HCT116 (cell line): ENCODE results near the gene GBF1. TPM values are rescaled to one million over a fixed set of nuclear protein-coding genes. Genes with fewer than 3 reads are reported as not detected.

Experiments
- ATAC-seq: fragments of 200-7000 bp; cut with Tn5 transposase; 2 replicates; pipeline ENCODE4 v1.9.1; 2020; ENCODE audit warnings: mild to moderate bottlenecking, moderate library complexity
- BruUV-seq: library from RNA; stranded (reverse); fragments of 400-500 nt; replicated peaks from 2 replicates; lab custom pipeline; 2021; lab: Mats Ljungman, UMichigan
- CTCF ChIA-PET: fragments of 300-600 bp; sonication (Branson Sonifier 250); formaldehyde crosslinking; loops from one replicate; lab custom pipeline; 2021; ENCODE audit warnings: antibody characterized with exemption; lab: Charles Lee
- POLR2A ChIA-PET: fragments of 300-600, 350-600 bp; sonication (Branson Sonifier 250); formaldehyde crosslinking; loops from one replicate; lab custom pipeline; 2021; ENCODE audit warnings: antibody characterized with exemption; lab: Charles Lee
- RAD21 ChIA-PET, 2 experiments: fragments of 300-600 bp; sonication (Branson Sonifier 250); formaldehyde crosslinking; loops; one replicate each; lab custom pipeline; 2023; ENCODE audit warnings: low total read pairs in 2 of 2; ENCODE audit not compliant: uncharacterized antibody in 2 of 2, unreplicated experiment in 2 of 2, low non-redundant PET in 1 of 2; lab: Charles Lee
- DNase-seq: peaks from one replicate; pipeline ENCODE4 v3.0.0-alpha.2; 2010; ENCODE audit warnings: low read depth, low spot score
- H2AFZ ChIP-seq: fragments of 200-600 bp; shearing (Covaris generic), sonication (generic); 2 replicates; pipeline ENCODE4 v1.6.1; 2017; ENCODE audit warnings: low read depth, mixed run types, mixed read lengths, antibody characterized with exemption, low read length; ENCODE audit not compliant: poor library complexity, severe bottlenecking
- H3K27ac ChIP-seq: 2 replicates; pipeline ENCODE4 v1.5.1; 2012; ENCODE audit warnings: low read depth, low read length
- H3K27me3 ChIP-seq: fragments of 200-600 bp; sonication (generic); 2 replicates; pipeline ENCODE4 v1.6.1; 2016; ENCODE audit warnings: mixed run types, low read length, mixed read lengths; ENCODE audit not compliant: insufficient read depth
- H3K36me3 ChIP-seq, 2 experiments: fragments of 200-500 bp in 1 of 2; fragments of 200-600 bp in 1 of 2; sonication (Bioruptor generic) in 1 of 2; sonication (generic) in 1 of 2; 2 replicates each; pipeline versions ENCODE4 v1.5.1 to v1.6.1; 2014 to 2016; ENCODE audit warnings: low read length in 2 of 2, inconsistent platforms in 1 of 2, mixed read lengths in 1 of 2, mixed run types in 1 of 2; ENCODE audit not compliant: insufficient read depth in 2 of 2, control insufficient read depth in 1 of 2
- H3K4me1 ChIP-seq, 2 experiments: fragments of 200-600 bp in 1 of 2; sonication (generic) in 1 of 2; 2 replicates each; pipeline versions ENCODE4 v1.5.1 to v1.6.1; 2012 to 2017; ENCODE audit warnings: low read length in 2 of 2, inconsistent platforms in 1 of 2, mild to moderate bottlenecking in 1 of 2, mixed read lengths in 1 of 2, mixed run types in 1 of 2, moderate library complexity in 1 of 2; ENCODE audit not compliant: insufficient read depth in 2 of 2, control insufficient read depth in 1 of 2
- H3K4me2 ChIP-seq: fragments of 200-600 bp; sonication (generic); 2 replicates; pipeline ENCODE4 v1.6.1; 2017; ENCODE audit warnings: mixed run types, low read length, mixed read lengths
- H3K4me3 ChIP-seq, 2 experiments: fragments of 200-600 bp in 1 of 2; sonication (generic) in 1 of 2; replicated peaks in 1 of 2; 2 replicates each; pipeline ENCODE4 v1.5.1; 2011 to 2016; ENCODE audit warnings: low read length in 2 of 2, control low read depth in 1 of 2, low read depth in 1 of 2, mild to moderate bottlenecking in 1 of 2, mixed read lengths in 1 of 2, mixed run types in 1 of 2
- H3K79me2 ChIP-seq: fragments of 200-600 bp; sonication (generic); 2 replicates; pipeline ENCODE4 v1.6.1; 2017; ENCODE audit warnings: mild to moderate bottlenecking, mixed run types, low read length, moderate library complexity, mixed read lengths; ENCODE audit not compliant: insufficient read depth
- H3K9ac ChIP-seq: fragments of 200-600 bp; sonication (generic); 2 replicates; pipeline ENCODE4 v1.6.1; 2016; ENCODE audit warnings: low read length, mixed read lengths
- H3K9me2 ChIP-seq: fragments of 200-600 bp; sonication (generic), shearing (Covaris generic); 2 replicates; pipeline ENCODE4 v1.6.1; 2017; ENCODE audit warnings: mixed run types, mild to moderate bottlenecking, moderate library complexity; ENCODE audit not compliant: insufficient read depth
- H3K9me3 ChIP-seq, 2 experiments: fragments of 200-500 bp in 1 of 2; fragments of 200-600 bp in 1 of 2; sonication (Bioruptor generic) in 1 of 2; sonication (generic) in 1 of 2; 2 replicates each; pipeline ENCODE4 v1.6.1; 2014 to 2017; ENCODE audit warnings: low read length in 2 of 2, mixed read lengths in 2 of 2, inconsistent platforms in 1 of 2, low read depth in 1 of 2, mild to moderate bottlenecking in 1 of 2, mixed run types in 1 of 2, moderate library complexity in 1 of 2; ENCODE audit not compliant: control insufficient read depth in 1 of 2, insufficient read depth in 1 of 2
- H4K20me1 ChIP-seq: fragments of 200-600 bp; sonication (generic), shearing (Covaris generic); 2 replicates; pipeline ENCODE4 v1.6.1; 2017; ENCODE audit warnings: mixed run types, mild to moderate bottlenecking, moderate library complexity; ENCODE audit not compliant: insufficient read depth
- ATF3 ChIP-seq: IDR thresholded peaks from 2 replicates; pipeline ENCODE4 v1.6.1; 2012
- CEBPB ChIP-seq: IDR thresholded peaks from 2 replicates; pipeline ENCODE4 v1.6.1; 2012; ENCODE audit warnings: low read depth
- CTCF ChIP-seq, 3 experiments: fragments of 200-600 bp in 1 of 3; sonication (generic) in 1 of 3; IDR thresholded peaks in 2 of 3; conservative IDR thresholded peaks in 1 of 3; 2 replicates each; pipeline ENCODE4 v1.5.1; 2012 to 2017; ENCODE audit warnings: low read depth in 2 of 3, low read length in 2 of 3, antibody characterized with exemption in 1 of 3, borderline replicate concordance in 1 of 3, control low read depth in 1 of 3, mild to moderate bottlenecking in 1 of 3, mixed read lengths in 1 of 3, mixed run types in 1 of 3, moderate library complexity in 1 of 3; ENCODE audit not compliant: insufficient read depth in 1 of 3
- EZH2 ChIP-seq: fragments of 200-600 bp; sonication (generic); IDR thresholded peaks from 2 replicates; pipeline ENCODE4 v1.6.1; 2017; ENCODE audit warnings: antibody characterized with exemption, mixed run types
- JUND ChIP-seq: IDR thresholded peaks from 2 replicates; pipeline ENCODE4 v1.6.1; 2012
- MAX ChIP-seq: IDR thresholded peaks from 2 replicates; pipeline ENCODE4 v1.6.1; 2012
- POLR2A ChIP-seq: IDR thresholded peaks from 2 replicates; pipeline ENCODE4 v1.7.0; 2011; ENCODE audit warnings: borderline replicate concordance; ENCODE audit not compliant: insufficient read depth, insufficient read length; ENCODE audit errors: extremely low read depth
- RAD21 ChIP-seq: IDR thresholded peaks from 2 replicates; pipeline ENCODE4 v1.6.1; 2012; ENCODE audit warnings: low read depth, mild to moderate bottlenecking
- REST ChIP-seq: IDR thresholded peaks from 2 replicates; pipeline ENCODE4 v1.6.1; 2012; ENCODE audit warnings: low read depth
- SP1 ChIP-seq: IDR thresholded peaks from 2 replicates; pipeline ENCODE4 v1.6.1; 2012; ENCODE audit warnings: low read depth
- YY1 ChIP-seq: IDR thresholded peaks from 2 replicates; pipeline ENCODE4 v1.6.1; 2011; ENCODE audit warnings: low read length, low read depth, moderate library complexity, mild to moderate bottlenecking; ENCODE audit not compliant: insufficient replicate concordance; ENCODE audit errors: extremely low read depth
- ZBTB33 ChIP-seq: IDR thresholded peaks from 2 replicates; pipeline ENCODE4 v1.6.1; 2011; ENCODE audit warnings: mild to moderate bottlenecking, low read length, moderate library complexity; ENCODE audit not compliant: insufficient replicate concordance; ENCODE audit errors: extremely low read depth
- intact Hi-C: fragments of 100-400 bp; cut with micrococcal nuclease; formaldehyde crosslinking; loops from 2 replicates; pipeline ENCODE4 v1.10.0; 2022
- total RNA-seq: library from RNA; stranded (reverse); gene quantifications from one replicate; pipeline ENCODE4 v1.2.1, GENCODE V29; 2021; ENCODE audit not compliant: unreplicated experiment

GBF1 gene
- total RNA-seq, 1 experiment from 2014 or later = 58.9 TPM

- Histone ChIP-seq H3K9me3 (peaks cover 0 to 6% of the 10 kb centered on the region in 2 experiments; a peak in 1 of 4 replicates), H4K20me1 (no peaks in the 10 kb centered on the region), H3K4me2 (peak overlapping the region; percentile 25), H3K9me2 (no peaks in the 10 kb centered on the region), H3K36me3 (peaks cover 52 to 64% of the 10 kb centered on the region in 2 experiments), H3K27me3 (no peaks in the 10 kb centered on the region), H3K79me2 (no peaks in the 10 kb centered on the region), H3K4me1 (peaks cover 8 to 19% of the 10 kb centered on the region in 2 experiments; a peak in 3 of 4 replicates), H3K27ac (peak overlapping the region; percentile 31; the same call in 1 of the 2 replicates), H2AFZ (no peak overlapping the region), H3K4me3 (no peak overlapping the region), H3K9ac (no peak overlapping the region)
- intact Hi-C loops = no loop called here
- DNase-seq (no peak), ATAC-seq (peak; percentile 71; the same call in 1 of the 2 replicates)
- ChIA-PET CTCF (interaction anchor here (1.4 kb wide), 2 partner anchors 16 to 138 kb away, joined by 4 read pairs; no protein-coding TSS in a partner anchor), POLR2A (interaction anchor here (1.1 kb wide), 1 partner anchor 16 kb away, joined by 3 read pairs; no protein-coding TSS in a partner anchor), RAD21 (no interaction called here)
- TF ChIP-seq REST = no peak
- no peak for TF ChIP-seq CEBPB
- no peak for TF ChIP-seq POLR2A
- no peak for TF ChIP-seq EZH2
- no peak for TF ChIP-seq RAD21
- no peak for TF ChIP-seq CTCF (IDR thresholded peaks at IDR 0.05 in 2 of 3, conservative IDR thresholded peaks at IDR 0.05 in 1 of 3; ENCODE audit: borderline replicate concordance in 1 of 3, insufficient read depth in 1 of 3, low read depth in 2 of 3, low read length in 2 of 3)
- TF ChIP-seq ZBTB33 = no peak
- no peak for TF ChIP-seq MAX
- no peak for TF ChIP-seq ATF3
- TF ChIP-seq YY1 = no peak
- no peak for TF ChIP-seq SP1
- TF ChIP-seq JUND = no peak
- no TSS peak for BruUV-seq
Observed at GRCh38 chr10:102368077-102368476, 122.7 kb downstream of the GBF1 start.
